SK-N-SH (cell line): Measurements from ENCODE around the gene KCNH4. TPM values are rescaled to one million over a fixed set of nuclear protein-coding genes. Genes with fewer than 3 reads are reported as not detected.

Source experiments
- CTCF ChIA-PET: fragments of 300-600, 350-600 bp; formaldehyde crosslinking; extraction: SDS; loops from one replicate; lab custom pipeline; 2021; lab: Yijun Ruan, JAX
- POLR2A ChIA-PET: fragments of 350-600 bp; sonication (Branson Sonifier 250); formaldehyde crosslinking; extraction: SDS; loops from one replicate; lab custom pipeline; 2020; ENCODE audit warnings: antibody characterized with exemption, inconsistent platforms; lab: Yijun Ruan, JAX
- DNase-seq: peaks from one replicate; pipeline ENCODE4 v3.0.0; 2012
- H2AFZ ChIP-seq: fragments of 200-600 bp; sonication (generic); 2 replicates; pipeline ENCODE4 v1.8.1; 2016; ENCODE audit warnings: antibody characterized with exemption, mild to moderate bottlenecking, low read depth
- H3F3A ChIP-seq: fragments of 200-600 bp; sonication (generic); replicated peaks from 2 replicates; pipeline ENCODE3; 2016; ENCODE audit warnings: antibody characterized with exemption, mild to moderate bottlenecking; ENCODE audit not compliant: insufficient read depth
- H3K27ac ChIP-seq, 2 experiments: fragments of 200-500 bp in 1 of 2; fragments of 200-600 bp in 1 of 2; sonication (Bioruptor generic) in 1 of 2; sonication (generic), shearing (Covaris generic) in 1 of 2; 2 replicates each; pipeline versions ENCODE4 v1.5.1 to v1.6.1; 2014 to 2016; ENCODE audit warnings: low read depth in 2 of 2, inconsistent platforms in 1 of 2, low read length in 1 of 2, mild to moderate bottlenecking in 1 of 2, mixed read lengths in 1 of 2
- H3K27me3 ChIP-seq: fragments of 200-600 bp; sonication (generic), shearing (Covaris generic); 2 replicates; pipeline ENCODE4 v1.6.1; 2016; ENCODE audit warnings: mixed run types; ENCODE audit not compliant: insufficient read depth
- H3K36me3 ChIP-seq, 2 experiments: fragments of 200-500 bp in 1 of 2; fragments of 200-600 bp in 1 of 2; sonication (Bioruptor generic) in 1 of 2; sonication (generic) in 1 of 2; replicated peaks in 1 of 2; 2 replicates each; pipeline versions ENCODE3 to v1.5.1; 2014 to 2016; ENCODE audit warnings: low read length in 1 of 2, mild to moderate bottlenecking in 1 of 2; ENCODE audit not compliant: insufficient read depth in 2 of 2, control insufficient read depth in 1 of 2
- H3K4me1 ChIP-seq, 2 experiments: fragments of 200-500 bp in 1 of 2; fragments of 200-600 bp in 1 of 2; sonication (Bioruptor generic) in 1 of 2; sonication (generic), shearing (Covaris generic) in 1 of 2; 2 replicates each; pipeline versions ENCODE4 v1.5.1 to v1.6.1; 2014 to 2016; ENCODE audit warnings: low read depth in 1 of 2, low read length in 1 of 2, mixed run types in 1 of 2; ENCODE audit not compliant: insufficient read depth in 2 of 2, control insufficient read depth in 1 of 2
- H3K4me2 ChIP-seq: fragments of 200-600 bp; sonication (generic), shearing (Covaris generic); 2 replicates; pipeline ENCODE4 v1.6.1; 2017; ENCODE audit warnings: mixed run types
- H3K4me3 ChIP-seq, 2 experiments: fragments of 200-500 bp in 1 of 2; fragments of 200-600 bp in 1 of 2; sonication (Bioruptor generic) in 1 of 2; sonication (generic), shearing (Covaris generic) in 1 of 2; 2 replicates each; pipeline versions ENCODE4 v1.5.1 to v1.8.1; 2014 to 2016; ENCODE audit warnings: low read depth in 2 of 2, inconsistent platforms in 1 of 2, low read length in 1 of 2, mild to moderate bottlenecking in 1 of 2, mixed read lengths in 1 of 2, moderate library complexity in 1 of 2
- H3K79me2 ChIP-seq: fragments of 200-600 bp; sonication (generic); 2 replicates; pipeline ENCODE4 v1.8.1; 2017; ENCODE audit warnings: mild to moderate bottlenecking; ENCODE audit not compliant: insufficient read depth
- H3K9ac ChIP-seq: fragments of 200-600 bp; sonication (generic); 2 replicates; pipeline ENCODE4 v1.6.1; 2017; ENCODE audit warnings: mixed run types
- H3K9me2 ChIP-seq: fragments of 200-600 bp; sonication (generic); 2 replicates; pipeline ENCODE4 v1.6.1; 2017; ENCODE audit warnings: mixed run types
- H3K9me3 ChIP-seq: fragments of 200-600 bp; sonication (generic); 2 replicates; pipeline ENCODE4 v1.6.1; 2017; ENCODE audit warnings: mixed run types, mild to moderate bottlenecking, moderate library complexity
- H4K20me1 ChIP-seq: fragments of 200-600 bp; sonication (generic); 2 replicates; pipeline ENCODE4 v1.6.1; 2017; ENCODE audit warnings: mild to moderate bottlenecking, mixed run types; ENCODE audit not compliant: insufficient read depth
- CHD2 ChIP-seq: fragments of 150-350 bp; IDR thresholded peaks from 2 replicates; pipeline ENCODE4 v1.6.1; 2018; ENCODE audit warnings: low read length; ENCODE audit not compliant: partially characterized antibody
- ELF1 ChIP-seq: IDR thresholded peaks from 2 replicates; pipeline ENCODE4 v1.4.0; 2012
- EP300 ChIP-seq, 2 experiments: IDR thresholded peaks; 2 replicates each; pipeline versions ENCODE4 v1.4.0 to v1.6.1; 2012; ENCODE audit warnings: borderline replicate concordance in 1 of 2, low read depth in 1 of 2, low read length in 1 of 2
- FOXM1 ChIP-seq: IDR thresholded peaks from 2 replicates; pipeline ENCODE4 v1.4.0; 2012; ENCODE audit warnings: low read depth, mild to moderate bottlenecking
- GABPA ChIP-seq: IDR thresholded peaks from 2 replicates; pipeline ENCODE4 v1.4.0; 2012; ENCODE audit warnings: low read depth, mild to moderate bottlenecking
- GATA2 ChIP-seq: sonication (generic); formaldehyde crosslinking; IDR thresholded peaks from 2 replicates; pipeline ENCODE4 v1.5.0; 2020; ENCODE audit warnings: mild to moderate bottlenecking, missing genetic modification reagents
- JUND ChIP-seq: IDR thresholded peaks from 2 replicates; pipeline ENCODE4 v1.4.0; 2012
- MEF2A ChIP-seq: IDR thresholded peaks from 2 replicates; pipeline ENCODE4 v1.4.0; 2012; ENCODE audit warnings: low read depth, borderline replicate concordance
- MXI1 ChIP-seq: IDR thresholded peaks from 2 replicates; pipeline ENCODE4 v1.6.1; 2012; ENCODE audit warnings: mild to moderate bottlenecking, low read depth, low read length, improper control_type of control experiment
- NFIC ChIP-seq: IDR thresholded peaks from 2 replicates; pipeline ENCODE4 v1.4.0; 2012; ENCODE audit warnings: borderline replicate concordance
- POLR2AphosphoS5 ChIP-seq: IDR thresholded peaks from 2 replicates; pipeline ENCODE4 v1.6.1; 2012; ENCODE audit warnings: low read depth, low read length
- RAD21 ChIP-seq: IDR thresholded peaks from 2 replicates; pipeline ENCODE4 v1.6.1; 2012; ENCODE audit warnings: mild to moderate bottlenecking, low read length
- RCOR1 ChIP-seq: fragments of 150-350 bp; IDR thresholded peaks from 2 replicates; pipeline ENCODE4 v1.6.1; 2017; ENCODE audit warnings: antibody characterized with exemption, low read length
- SMC3 ChIP-seq: IDR thresholded peaks from 2 replicates; pipeline ENCODE4 v1.6.1; 2012; ENCODE audit warnings: low read depth, low read length, improper control_type of control experiment
- TCF12 ChIP-seq: IDR thresholded peaks from 2 replicates; pipeline ENCODE4 v1.4.0; 2012
- TEAD4 ChIP-seq: IDR thresholded peaks from 2 replicates; pipeline ENCODE4 v1.4.0; 2012; ENCODE audit warnings: mild to moderate bottlenecking, borderline replicate concordance; ENCODE audit not compliant: insufficient read depth
- USF1 ChIP-seq: IDR thresholded peaks from 2 replicates; pipeline ENCODE4 v1.4.0; 2012; ENCODE audit warnings: low read depth, borderline replicate concordance
- WGBS: methylation state at CpG from one replicate; pipeline ENCODE4 v1.1.6; 2017; ENCODE audit warnings: low lambda C conversion rate; 5-methylcytosine and 5-hydroxymethylcytosine counted together
- polyA plus RNA-seq, 3 experiments: library from polyadenylated mRNA; depleted of rRNA; stranded (reverse); fragments of >200 nt; gene quantifications; 2 replicates each; pipeline ENCODE4 v1.2.3, GENCODE V29; 2012
- TF ChIP-seq, protein P1 (sequence below): IDR thresholded peaks from 2 replicates; pipeline ENCODE4 v1.4.0; 2012; ENCODE audit warnings: low read depth
- TF ChIP-seq, protein P2 (sequence below): fragments of 150-350 bp; IDR thresholded peaks from 2 replicates; pipeline ENCODE4 v1.6.1; 2017; ENCODE audit warnings: antibody characterized with exemption, low read length, low read depth, borderline replicate concordance
- TF ChIP-seq, protein P3 (sequence below): IDR thresholded peaks from 2 replicates; pipeline ENCODE4; 2012

Gene KCNH4
- polyA plus RNA-seq, 1 of the 3 experiments (the other 2 are of a cell fraction), result 0.46 TPM

DNA sequence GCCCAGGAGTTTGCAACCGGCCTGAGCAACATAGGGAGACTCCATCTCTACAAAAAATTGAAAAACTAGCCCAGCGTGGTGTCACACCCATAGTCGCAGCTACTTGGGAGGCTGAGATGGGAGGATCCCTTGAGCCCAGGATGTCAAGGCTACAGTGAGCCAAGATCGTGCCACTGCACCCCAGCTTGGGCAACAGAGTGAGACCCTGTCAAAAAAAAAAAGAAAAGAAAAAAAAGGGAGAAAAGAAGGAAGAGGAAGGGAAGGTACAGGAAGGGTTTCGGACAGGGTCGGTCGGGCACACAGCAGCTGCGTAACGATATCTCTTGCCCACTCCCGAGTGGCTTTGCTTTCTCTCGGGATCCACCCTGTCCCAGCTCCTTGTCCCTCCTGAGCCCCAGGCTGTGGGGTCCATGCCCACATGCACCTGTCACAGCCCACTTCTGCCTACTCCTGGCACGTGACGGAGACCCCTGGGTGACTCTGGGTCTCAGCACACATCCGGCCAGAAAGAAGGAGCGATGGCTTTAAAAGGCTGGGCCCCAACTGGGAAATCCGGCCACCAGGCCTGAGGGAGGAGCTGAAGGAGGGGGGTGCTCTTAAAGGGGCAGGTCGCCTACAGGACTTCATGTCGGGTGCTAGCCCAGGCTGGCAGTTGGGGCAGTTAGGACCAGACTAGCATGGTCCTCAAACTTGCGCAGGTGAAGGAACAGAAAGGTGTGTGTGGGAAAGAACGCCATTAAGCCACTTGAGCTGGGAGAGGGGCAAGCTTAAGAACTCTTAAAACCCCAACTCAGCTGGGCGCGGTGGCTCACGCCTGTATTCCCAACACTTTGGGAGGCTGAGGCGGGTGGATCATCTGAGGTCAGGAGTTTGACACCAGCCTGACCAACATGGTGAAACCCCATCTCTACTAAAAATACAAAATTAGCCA lies 13.3 kb upstream of the KCNH4 start, which contains the start of gene GHDC:
TSS of gene GHDC (minus strand) at position 526 of the 931 bp plus-strand sequence. CDS start 913 bp downstream, outside the sequence.
- CTCF ChIA-PET, result interaction anchor here (0.8 to 3.7 kb wide), 7 partner anchors 10 to 169 kb away, joined by 3 to 30 read pairs (median 4); partner anchors contain the start of genes HCRT and KCNH4
- H3K4me3 ChIP-seq, result peak within 1 kb of the TSS; percentile 61 to 75
- peak within 1 kb of the TSS in 1 of 2 experiments; percentile 56; a peak in 1 of 4 replicates for H3K27ac ChIP-seq
- peak within 1 kb of the TSS; percentile 83 for H3K4me2 ChIP-seq
- H3K9me2 ChIP-seq, result no peaks in the 10 kb centered on the region
- H3F3A ChIP-seq, result no peaks in the 10 kb centered on the region
- peak within 1 kb of the TSS; percentile 88 for H2AFZ ChIP-seq
- TF ChIP-seq GATA2 (CRISPR knock-in tag), result no peak
- TF ChIP-seq, protein P1, sequence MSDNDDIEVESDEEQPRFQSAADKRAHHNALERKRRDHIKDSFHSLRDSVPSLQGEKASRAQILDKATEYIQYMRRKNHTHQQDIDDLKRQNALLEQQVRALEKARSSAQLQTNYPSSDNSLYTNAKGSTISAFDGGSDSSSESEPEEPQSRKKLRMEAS, result peak; percentile 98
- TF ChIP-seq, protein P2, sequence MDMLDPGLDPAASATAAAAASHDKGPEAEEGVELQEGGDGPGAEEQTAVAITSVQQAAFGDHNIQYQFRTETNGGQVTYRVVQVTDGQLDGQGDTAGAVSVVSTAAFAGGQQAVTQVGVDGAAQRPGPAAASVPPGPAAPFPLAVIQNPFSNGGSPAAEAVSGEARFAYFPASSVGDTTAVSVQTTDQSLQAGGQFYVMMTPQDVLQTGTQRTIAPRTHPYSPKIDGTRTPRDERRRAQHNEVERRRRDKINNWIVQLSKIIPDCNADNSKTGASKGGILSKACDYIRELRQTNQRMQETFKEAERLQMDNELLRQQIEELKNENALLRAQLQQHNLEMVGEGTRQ, result no peak
- TF ChIP-seq CHD2, result peak; percentile 33
- no peak for TF ChIP-seq JUND
- TF ChIP-seq GABPA, result peak; percentile 74
- TF ChIP-seq NFIC, result no peak
- no peak for TF ChIP-seq RCOR1
- TF ChIP-seq MXI1, result peak; percentile 93
- no peak for TF ChIP-seq RAD21
- peak; percentile 42; the same call in 1 of the 2 replicates for TF ChIP-seq POLR2AphosphoS5
- TF ChIP-seq ELF1, result peak; percentile 95
- TF ChIP-seq MEF2A, result no peak; the same call in 1 of the 2 replicates
- no peak for TF ChIP-seq FOXM1
- TF ChIP-seq TCF12, result no peak
- TF ChIP-seq TEAD4, result no peak
- TF ChIP-seq USF1, result peak; percentile 74; the same call in 1 of the 2 replicates
- TF ChIP-seq, protein P3, sequence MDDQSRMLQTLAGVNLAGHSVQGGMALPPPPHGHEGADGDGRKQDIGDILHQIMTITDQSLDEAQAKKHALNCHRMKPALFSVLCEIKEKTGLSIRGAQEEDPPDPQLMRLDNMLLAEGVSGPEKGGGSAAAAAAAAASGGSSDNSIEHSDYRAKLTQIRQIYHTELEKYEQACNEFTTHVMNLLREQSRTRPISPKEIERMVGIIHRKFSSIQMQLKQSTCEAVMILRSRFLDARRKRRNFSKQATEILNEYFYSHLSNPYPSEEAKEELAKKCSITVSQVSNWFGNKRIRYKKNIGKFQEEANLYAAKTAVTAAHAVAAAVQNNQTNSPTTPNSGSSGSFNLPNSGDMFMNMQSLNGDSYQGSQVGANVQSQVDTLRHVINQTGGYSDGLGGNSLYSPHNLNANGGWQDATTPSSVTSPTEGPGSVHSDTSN, result 0 out of 2 replicates have a peak, but pooled peaks have one; percentile 41
- no peak for TF ChIP-seq SMC3
- TF ChIP-seq EP300 (IDR thresholded peaks at IDR 0.05; ENCODE audit: borderline replicate concordance in 1 of 2, low read depth in 1 of 2, low read length in 1 of 2), result no peak
- 18% methylated on average over 24 of the region's 24 CpGs for WGBS
- no peaks in the 10 kb centered on the region for H3K79me2 ChIP-seq
- DNase-seq, result peak; percentile 93
- H3K27me3 ChIP-seq, result no peaks in the 10 kb centered on the region
- H3K9ac ChIP-seq, result peak within 1 kb of the TSS; percentile 67
- no peaks in the 10 kb centered on the region for H3K9me3 ChIP-seq
- no peaks in the 10 kb centered on the region for H3K36me3 ChIP-seq
- no peaks in the 10 kb centered on the region for H4K20me1 ChIP-seq
- H3K4me1 ChIP-seq, result peaks cover 0 to 12% of the 10 kb centered on the region in 2 experiments; a peak in 1 of 4 replicates
- POLR2A ChIA-PET, result interaction anchor here (0.6 to 1.5 kb wide), 5 partner anchors 10 to 300 kb away, joined by 3 to 12 read pairs (median 5); partner anchors contain the start of gene HCRT
